GM19372 (cell line): ENCODE data around the gene ZNF429.
"Not testable (repeated sequence)": the region's sequence is repeated elsewhere in the genome, so short reads cannot be mapped to it uniquely, and the experiment has no call there.

Experiments
- ATAC-seq: cut with Tn5 transposase; IDR thresholded peaks from one replicate; pipeline ENCODE4 v1.9.1; 2021; ENCODE audit warnings: mild to moderate bottlenecking, low read depth, moderate library complexity; ENCODE audit not compliant: unreplicated experiment

Gene ZNF429

GRCh38 chr19:21587549-21587948 lies 82.1 kb downstream of the ZNF429 start:
- no peak for ATAC-seq

- no peak for ATAC-seq
Measured at GRCh38 chr19:21588065-21588601, 82.7 kb downstream of the ZNF429 start.

DNA sequence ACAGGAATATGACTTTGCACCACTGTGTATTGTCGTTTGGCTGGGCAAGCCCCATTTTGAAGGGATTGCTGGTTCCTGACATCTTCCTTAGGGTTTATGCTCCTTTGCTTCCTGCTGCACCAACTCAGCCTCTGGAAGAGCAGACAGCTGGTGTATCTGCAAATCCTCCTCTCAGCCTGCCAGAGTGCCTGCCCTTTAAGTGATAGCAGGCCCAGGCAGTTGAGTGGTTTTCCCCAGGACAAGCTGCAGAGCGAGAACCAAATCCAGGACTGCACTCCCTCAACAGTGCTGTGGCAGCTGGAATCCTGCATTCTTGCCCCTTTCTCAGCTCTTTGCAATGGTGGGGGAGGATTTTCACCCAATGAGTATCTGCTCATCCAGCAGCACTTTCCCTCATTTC lies 85.5 kb downstream of the ZNF429 start:
- ATAC-seq = no peak

GRCh38 chr19:21593008-21593481 lies 87.6 kb downstream of the ZNF429 start:
- no peak for ATAC-seq

DNA sequence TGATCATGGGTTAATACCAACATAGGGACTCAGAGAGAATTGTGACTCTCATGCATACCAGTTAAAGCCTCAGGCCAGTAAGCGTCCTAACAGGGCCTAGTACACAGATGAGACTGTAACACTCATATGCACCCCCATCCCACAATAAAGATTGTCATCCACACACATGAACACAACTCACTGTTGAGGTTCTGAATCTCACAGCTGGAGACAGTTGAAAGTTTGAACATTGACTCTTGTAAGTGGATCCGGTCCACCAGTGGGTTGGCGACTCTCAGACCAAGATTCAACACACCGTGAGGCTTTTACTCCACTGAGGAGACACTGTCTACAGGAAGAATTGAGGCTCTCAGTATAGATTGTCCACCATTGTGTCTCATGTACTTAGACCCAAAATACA lies 88.1 kb downstream of the ZNF429 start:
- ATAC-seq = no peak

DNA sequence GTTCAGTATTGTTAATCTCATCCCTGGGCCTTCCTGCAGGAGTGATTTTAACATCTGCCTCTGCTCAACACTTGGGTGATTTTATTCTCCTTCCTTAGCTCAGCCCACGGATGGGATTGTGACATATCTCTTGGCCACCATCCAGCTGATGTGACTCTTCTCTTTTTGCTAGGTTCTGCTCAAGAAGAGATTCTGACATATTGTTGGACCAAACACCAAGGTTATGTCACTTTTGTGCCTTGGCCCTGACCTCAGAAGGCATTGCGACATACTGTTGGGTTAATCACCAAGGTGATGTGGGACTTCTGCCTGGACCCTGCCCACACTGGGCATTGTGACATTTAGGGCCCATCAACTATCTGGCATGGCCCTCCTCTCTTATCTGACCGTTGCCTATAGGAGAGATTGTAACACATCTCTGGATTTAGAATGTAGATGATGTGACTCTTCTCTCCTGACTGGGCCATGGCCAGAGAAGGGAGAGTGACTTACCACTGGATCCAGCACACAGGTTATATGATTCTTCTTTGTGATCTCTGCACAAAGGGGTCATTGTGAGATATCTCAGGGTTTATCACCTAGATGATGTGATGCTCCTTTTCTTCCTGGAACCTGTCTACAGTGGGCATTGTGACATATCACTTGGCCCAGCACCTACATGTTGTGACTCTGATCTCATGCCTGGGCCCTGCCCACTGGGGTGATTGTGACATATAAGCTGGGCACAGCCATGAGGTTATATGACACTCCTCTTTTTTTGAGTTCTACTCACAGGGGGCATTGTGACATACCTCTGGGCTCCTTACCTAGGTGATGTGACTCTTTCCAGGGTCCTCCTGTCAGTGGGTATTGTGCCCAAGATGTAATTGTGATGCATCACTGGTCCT lies 88.8 kb downstream of the ZNF429 start:
- ATAC-seq = no peak

- ATAC-seq = no peak
Measured at GRCh38 chr19:21595185-21595584, 89.8 kb downstream of the ZNF429 start.

DNA sequence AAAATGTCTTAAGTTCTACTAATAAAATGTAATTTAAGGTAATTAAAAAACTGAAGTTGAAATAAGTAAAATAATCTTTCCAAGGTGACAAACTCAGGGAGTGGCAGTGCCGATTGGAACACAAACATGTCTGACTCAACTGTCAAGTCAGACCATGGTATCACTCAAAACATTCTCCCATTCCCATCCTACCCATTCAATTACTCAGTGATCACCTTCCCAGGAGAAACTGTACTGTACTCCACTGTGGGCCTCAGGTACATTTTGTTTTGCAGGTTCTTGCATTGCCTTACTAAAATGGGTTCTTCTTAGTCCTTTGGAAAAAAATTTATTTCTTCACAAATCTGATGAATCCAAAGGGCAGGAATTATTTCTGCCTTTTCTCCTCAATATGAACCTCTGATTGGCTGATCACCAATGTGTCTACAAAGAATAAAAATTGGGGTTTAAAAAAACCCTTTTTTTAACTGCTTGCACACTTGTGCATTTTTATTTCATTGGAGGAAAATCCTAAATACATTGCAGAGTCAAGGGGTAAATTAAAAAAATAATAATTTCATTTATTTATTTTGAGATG lies 96.8 kb downstream of the ZNF429 start:
- no peak for ATAC-seq

- not testable (repeated sequence) for ATAC-seq
Measured at GRCh38 chr19:21602659-21603430, 97.4 kb downstream of the ZNF429 start.

GRCh38 chr19:21603431-21604231 lies 98.2 kb downstream of the ZNF429 start:
- ATAC-seq = no peak

DNA sequence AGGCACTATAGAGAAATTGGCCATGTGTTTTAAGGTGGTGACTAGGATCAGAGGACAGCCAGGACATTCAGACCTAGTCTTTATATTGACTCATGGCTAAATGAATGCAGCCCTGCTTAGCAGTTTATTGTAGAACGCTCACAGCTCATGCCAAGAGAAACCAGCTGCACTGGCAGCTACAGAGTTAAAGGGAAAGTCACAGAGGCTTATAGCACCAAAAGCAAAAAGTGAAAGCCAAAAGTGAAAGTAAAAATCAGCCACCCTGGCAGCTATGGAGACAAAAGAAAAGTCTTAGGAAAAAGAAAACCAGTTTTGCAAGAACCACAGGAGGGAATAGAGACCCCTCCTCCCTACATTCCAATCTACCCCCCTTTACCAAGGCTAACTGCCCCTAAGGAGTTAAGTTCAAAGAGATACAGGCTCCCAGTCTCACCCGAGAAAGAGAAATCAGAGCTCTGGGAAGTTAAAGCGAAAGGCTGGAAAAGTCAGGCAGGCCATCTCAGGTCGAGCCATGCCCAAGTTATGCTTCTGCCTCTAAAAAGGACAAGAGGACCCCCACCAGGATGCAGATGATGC lies 99.0 kb downstream of the ZNF429 start:
- no peak for ATAC-seq
